ENCODE measurements around the gene TOMM5.

- TF ChIP-seq CTCF (IDR thresholded peaks at IDR 0.05) (no peak), POLR2A (IDR thresholded peaks at IDR 0.05) (no peak)
Measured at GRCh38 chr9:37559855-37560592, 32.4 kb downstream of the TOMM5 start.

Measured in upper lobe of left lung (tissue), 4 donors.